Suppressor macrophage (primary cell): Measurements from ENCODE around the gene MVP.
A peak's percentile ranks its signal among the peaks of the same experiment; 100 is the strongest.
"Not testable (repeated sequence)": the region's sequence is repeated elsewhere in the genome, so short reads cannot be mapped to it uniquely, and the experiment has no call there.

Experiments
- DNase-seq, 4 experiments: peaks; one replicate each; pipeline ENCODE4 v3.0.0-alpha.2; 2020 to 2022
- total RNA-seq, 17 experiments: gene quantifications; one replicate each; lab custom pipeline; 2026; ENCODE audit warnings: mixed read lengths in 6 of 17, inconsistent platforms in 3 of 17; lab: John Stamatoyannopoulos, UW

MVP gene
- total RNA-seq: 228 to 552 (median 321) reads per million in 17 experiments

GRCh38 chr16:29820271-29820701 lies at the start of gene MVP:
TSS of gene MVP (plus strand) at chr16:29820462. CDS start at chr16:29830550, 10,088 bp downstream.
- peak; percentile 74 to 88 (median 82) for DNase-seq

- not testable (repeated sequence) for DNase-seq
Observed at GRCh38 chr16:29772330-29772729, 47.9 kb upstream of the MVP start.

- DNase-seq: no peak
Observed at GRCh38 chr16:29774730-29775129, 45.5 kb upstream of the MVP start.

GRCh38 chr16:29775742-29776408 lies 44.4 kb upstream of the MVP start:
- no peak for DNase-seq

- DNase-seq: no peak
Observed at GRCh38 chr16:29777576-29778350, 42.5 kb upstream of the MVP start, which contains the start of gene ZG16. TSS of gene ZG16 (plus strand) at chr16:29778256. CDS start at chr16:29779267, 1,011 bp downstream.

GRCh38 chr16:29779474-29779873 lies 40.8 kb upstream of the MVP start:
- no peak for DNase-seq

- not testable (repeated sequence) for DNase-seq
Observed at GRCh38 chr16:29783094-29783953, 36.9 kb upstream of the MVP start.

- DNase-seq: no peak
Observed at GRCh38 chr16:29784157-29784556, 36.1 kb upstream of the MVP start.

- DNase-seq: peak; percentile 75 to 89 (median 79)
Observed at GRCh38 chr16:29784901-29785500, 35.3 kb upstream of the MVP start.

- DNase-seq: not testable (repeated sequence)
Observed at GRCh38 chr16:29787155-29787554, 33.1 kb upstream of the MVP start.

GRCh38 chr16:29789775-29790182 lies 30.5 kb upstream of the MVP start:
- no peak for DNase-seq

GRCh38 chr16:29790183-29790948 lies 29.9 kb upstream of the MVP start, which contains the start of gene KIF22:
TSS of gene KIF22 (plus strand) at chr16:29790751. CDS start at chr16:29790760, 9 bp downstream.
- peak; percentile 100 for DNase-seq

GRCh38 chr16:29790949-29791844 lies 29.1 kb upstream of the MVP start:
- peak in 1 of 4 experiments; percentile 29 for DNase-seq

- no peak for DNase-seq
Observed at GRCh38 chr16:29791845-29792807, 28.1 kb upstream of the MVP start.

- DNase-seq: not testable (repeated sequence)
Observed at GRCh38 chr16:29793153-29793552, 27.1 kb upstream of the MVP start.

GRCh38 chr16:29794231-29794710 lies 26.0 kb upstream of the MVP start:
- DNase-seq: no peak

- no peak for DNase-seq
Observed at GRCh38 chr16:29802416-29802935, 17.8 kb upstream of the MVP start.

- DNase-seq: no peak
Observed at GRCh38 chr16:29804020-29804419, 16.2 kb upstream of the MVP start.
